Upper lobe of left lung (tissue), 6 donors: ENCODE measurements around the gene WASHC3. TPM values are rescaled to one million over a fixed set of nuclear protein-coding genes. Genes with fewer than 3 reads are reported as not detected.

Experiments
- ATAC-seq, 2 donors: fragments of 200-7000 bp; cut with Tn5 transposase; one replicate each; pipeline ENCODE4 v1.9.1; 2022; ENCODE audit warnings: mild to moderate bottlenecking in 2 of 2, moderate library complexity in 2 of 2; ENCODE audit not compliant: low FRiP score in 2 of 2
- DNase-seq, 2 donors: peaks; one replicate each; pipeline ENCODE4 v3.0.0-alpha.2; 2019 to 2020
- H3K27ac ChIP-seq, 4 donors: fragments of 200-600 bp; sonication (generic); one replicate each; pipeline ENCODE4 v1.5.1; 2016 to 2019
- H3K27me3 ChIP-seq, 4 donors: fragments of 200-600 bp; sonication (generic); one replicate each; pipeline ENCODE4 v1.5.1; 2017 to 2019
- H3K36me3 ChIP-seq, 4 donors: fragments of 200-600 bp; sonication (generic); one replicate each; pipeline ENCODE4 v1.5.1; 2016 to 2019
- H3K4me1 ChIP-seq, 4 donors: fragments of 200-600 bp; sonication (generic); one replicate each; pipeline ENCODE4 v1.5.1; 2018 to 2019
- H3K4me3 ChIP-seq, 4 donors: fragments of 200-600 bp; sonication (generic); one replicate each; pipeline ENCODE4 v1.5.1; 2017 to 2019; ENCODE audit warnings: mild to moderate bottlenecking in 2 of 4, moderate library complexity in 1 of 4
- H3K9me3 ChIP-seq, 4 donors: fragments of 200-600 bp; sonication (generic); one replicate each; pipeline ENCODE4 v1.5.1; 2018 to 2019
- EP300 ChIP-seq, 4 donors: sonication (generic); formaldehyde crosslinking; IDR thresholded peaks; one replicate each; pipeline ENCODE4 v1.5.1; 2017; ENCODE audit warnings: antibody characterized with exemption in 4 of 4, control low read depth in 2 of 4
- POLR2A ChIP-seq, 4 donors: fragments of 450-650 bp; IDR thresholded peaks; one replicate each; pipeline ENCODE4 v1.5.1; 2016 to 2017; ENCODE audit warnings: antibody characterized with exemption in 4 of 4, mild to moderate bottlenecking in 2 of 4
- POLR2AphosphoS5 ChIP-seq, 2 donors: sonication (generic); formaldehyde crosslinking; IDR thresholded peaks; one replicate each; pipeline ENCODE4 v1.5.1; 2017; ENCODE audit warnings: antibody characterized with exemption in 2 of 2
- WGBS, 2 donors: methylation state at CpG; one replicate each; pipeline ENCODE4 v1.1.5; 2017 to 2018; 5-methylcytosine and 5-hydroxymethylcytosine counted together
- total RNA-seq, 6 donors: library from RNA; depleted of rRNA in 4 of 6; stranded (reverse); fragments of >200 nt in 4 of 6; gene quantifications; one replicate each; pipeline versions ENCODE4 v1.1.0 to v1.2.1, GENCODE V29; 2016 to 2021
- TF ChIP-seq, protein P1 (sequence below), 6 experiments: fragments of 450-650 bp in 4 of 6; fragments of 200-600 bp in 2 of 6; sonication (generic) in 2 of 6; IDR thresholded peaks; one replicate each; pipeline ENCODE4 v1.5.1; 2016 to 2019; ENCODE audit warnings: antibody characterized with exemption in 6 of 6
- donor health status: DM: no; HTN: no; CAD: no; lungs with moderate emphysema.
- donor health status: DM: no; HTN: yes; CAD: no; lungs with severe emphysema.

Gene WASHC3
- total RNA-seq, 6 donors from 2014 or later = 20.5 to 114 (median 46.5) TPM

DNA sequence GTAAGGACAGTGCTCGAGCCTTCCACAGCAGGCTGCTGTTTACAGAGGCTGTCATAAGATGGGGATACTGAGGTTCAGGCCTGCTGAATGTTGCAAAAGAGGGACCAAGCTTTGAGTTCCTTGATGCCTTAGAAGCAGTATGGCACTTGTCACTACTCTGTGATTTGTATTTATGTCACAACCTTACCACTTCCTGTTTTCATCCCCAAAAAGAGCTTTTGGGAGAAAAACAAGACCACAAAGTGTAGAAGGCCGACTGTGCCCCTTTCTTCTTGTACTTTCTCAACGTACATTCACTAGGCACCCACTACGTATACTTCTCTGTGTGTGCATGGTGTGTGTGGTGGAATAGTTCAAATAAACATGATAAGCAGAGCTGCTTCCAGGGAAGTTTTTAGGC, 94.3 kb downstream of the WASHC3 start:
- no peaks in the 10 kb centered on the region for H3K4me1 ChIP-seq
- no peaks in the 10 kb centered on the region for H3K27me3 ChIP-seq
- WGBS, 2 donors = 48 to 58% methylated on average over 4 of the region's 4 CpGs
- no peaks in the 10 kb centered on the region for H3K36me3 ChIP-seq
- no peaks in the 10 kb centered on the region for H3K9me3 ChIP-seq
- TF ChIP-seq POLR2AphosphoS5 (IDR thresholded peaks at IDR 0.05) = no peak
- TF ChIP-seq EP300 (IDR thresholded peaks at IDR 0.05) = no peak
- TF ChIP-seq, protein P1, sequence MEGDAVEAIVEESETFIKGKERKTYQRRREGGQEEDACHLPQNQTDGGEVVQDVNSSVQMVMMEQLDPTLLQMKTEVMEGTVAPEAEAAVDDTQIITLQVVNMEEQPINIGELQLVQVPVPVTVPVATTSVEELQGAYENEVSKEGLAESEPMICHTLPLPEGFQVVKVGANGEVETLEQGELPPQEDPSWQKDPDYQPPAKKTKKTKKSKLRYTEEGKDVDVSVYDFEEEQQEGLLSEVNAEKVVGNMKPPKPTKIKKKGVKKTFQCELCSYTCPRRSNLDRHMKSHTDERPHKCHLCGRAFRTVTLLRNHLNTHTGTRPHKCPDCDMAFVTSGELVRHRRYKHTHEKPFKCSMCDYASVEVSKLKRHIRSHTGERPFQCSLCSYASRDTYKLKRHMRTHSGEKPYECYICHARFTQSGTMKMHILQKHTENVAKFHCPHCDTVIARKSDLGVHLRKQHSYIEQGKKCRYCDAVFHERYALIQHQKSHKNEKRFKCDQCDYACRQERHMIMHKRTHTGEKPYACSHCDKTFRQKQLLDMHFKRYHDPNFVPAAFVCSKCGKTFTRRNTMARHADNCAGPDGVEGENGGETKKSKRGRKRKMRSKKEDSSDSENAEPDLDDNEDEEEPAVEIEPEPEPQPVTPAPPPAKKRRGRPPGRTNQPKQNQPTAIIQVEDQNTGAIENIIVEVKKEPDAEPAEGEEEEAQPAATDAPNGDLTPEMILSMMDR (IDR thresholded peaks at IDR 0.05) = no peak
- TF ChIP-seq POLR2A (IDR thresholded peaks at IDR 0.05) = no peak
- H3K4me3 ChIP-seq = no peak overlapping the region
- ATAC-seq = no peak
- no peak overlapping the region for H3K27ac ChIP-seq
- DNase-seq = no peak

DNA sequence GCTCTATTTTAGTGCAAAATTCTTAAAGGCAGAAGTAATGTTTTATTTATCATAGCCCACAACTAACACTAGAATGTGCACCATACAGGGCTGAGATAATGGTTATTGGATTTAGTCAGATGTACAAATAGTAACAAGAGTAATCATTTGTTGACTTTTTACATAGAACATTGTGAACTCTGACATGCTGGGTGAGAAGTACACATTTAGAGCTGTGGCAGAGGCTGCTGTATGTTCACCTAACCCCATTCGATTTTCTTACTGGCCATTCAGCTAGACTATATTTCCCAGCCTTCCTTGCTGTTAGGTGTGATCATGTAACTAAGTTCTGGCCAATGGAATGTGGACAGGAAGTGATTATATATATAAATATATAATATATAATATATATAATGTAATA, 95.3 kb downstream of the WASHC3 start:
- ATAC-seq = no peak
- H3K4me1 ChIP-seq = no peaks in the 10 kb centered on the region
- H3K4me3 ChIP-seq = no peak overlapping the region
- no peak overlapping the region for H3K27ac ChIP-seq
- no peaks in the 10 kb centered on the region for H3K27me3 ChIP-seq
- no peak for TF ChIP-seq POLR2AphosphoS5 (IDR thresholded peaks at IDR 0.05)
- no peak for TF ChIP-seq POLR2A (IDR thresholded peaks at IDR 0.05)
- TF ChIP-seq, protein P1 (IDR thresholded peaks at IDR 0.05) = no peak
- no peak for TF ChIP-seq EP300 (IDR thresholded peaks at IDR 0.05)
- DNase-seq = no peak
- no peaks in the 10 kb centered on the region for H3K9me3 ChIP-seq
- 85 to 89% methylated on average over 1 of the region's 1 CpG for WGBS, 2 donors
- H3K36me3 ChIP-seq = no peaks in the 10 kb centered on the region

DNA sequence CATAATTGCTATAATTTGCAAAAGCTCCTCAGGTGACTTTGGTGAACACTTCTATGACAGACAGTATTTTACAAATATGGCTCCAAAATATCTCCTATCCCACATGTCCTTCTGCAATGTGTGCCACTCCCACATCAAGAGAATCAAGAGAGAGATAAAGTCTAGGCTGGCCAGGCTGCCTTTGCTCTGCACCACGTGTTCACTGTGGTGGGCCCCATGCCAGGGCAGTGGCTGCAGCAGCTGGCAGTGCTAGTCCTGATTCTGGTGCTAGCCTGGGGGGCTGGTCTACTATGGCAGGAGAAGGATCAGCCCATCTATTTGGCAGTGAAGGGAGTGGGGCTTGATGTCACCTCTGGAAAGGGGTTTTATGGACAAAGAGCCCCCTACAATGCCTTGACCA, 98.1 kb downstream of the WASHC3 start:
- WGBS, 2 donors = 20 to 33% methylated on average over 1 of the region's 1 CpG
- peaks cover 0 to 4% (median 1%) of the 10 kb centered on the region in 4 donors for H3K9me3 ChIP-seq
- H3K27ac ChIP-seq = no peak overlapping the region
- ATAC-seq = no peak
- no peaks in the 10 kb centered on the region for H3K4me1 ChIP-seq
- H3K27me3 ChIP-seq = no peaks in the 10 kb centered on the region
- no peak for TF ChIP-seq EP300 (IDR thresholded peaks at IDR 0.05)
- TF ChIP-seq POLR2A (IDR thresholded peaks at IDR 0.05) = no peak
- TF ChIP-seq POLR2AphosphoS5 (IDR thresholded peaks at IDR 0.05) = no peak
- TF ChIP-seq, protein P1 (IDR thresholded peaks at IDR 0.05) = no peak
- no peak overlapping the region for H3K4me3 ChIP-seq
- no peaks in the 10 kb centered on the region for H3K36me3 ChIP-seq
- peak in 1 of 2 donors; percentile 54 for DNase-seq

Other genes starting within 250 kb of the WASHC3 start
- 10 to 100 TPM; 45.8 to 73.3 (median 57.5) TPM for gene GNPTAB, start 231.0 kb downstream of the WASHC3 start, total RNA-seq
- 100 to 1,000 TPM in 5 of 6 donors, 10 to 100 TPM in 1; 28.9 to 203 (median 142) TPM for gene DRAM1, start 184.4 kb downstream of the WASHC3 start, total RNA-seq
- gene NUP37, start 58.1 kb upstream of the WASHC3 start, total RNA-seq = 10 to 100 TPM in 4 of 6 donors, 1 to 10 TPM in 2; 2.8 to 17.9 (median 14.8) TPM
- gene PARPBP, start 58.2 kb upstream of the WASHC3 start, total RNA-seq = 1 to 10 TPM in 5 of 6 donors, not detected in 1; 1.2 to 3.8 (median 1.8) TPM
- not detected for gene PMCH, start 135.8 kb upstream of the WASHC3 start, total RNA-seq